Measurements from ENCODE around the gene VTI1A. TPM values are rescaled to one million over a fixed set of nuclear protein-coding genes. Genes with fewer than 3 reads are reported as not detected.
A peak's percentile ranks its signal among the peaks of the same experiment; 100 is the strongest.

The VTI1A gene
- total and polyA plus RNA-seq, 2 of the 13 experiments (the other 11 are each of a cell fraction or from before 2014, with no cell fraction given), result 11.7 to 32.7 TPM

DNA sequence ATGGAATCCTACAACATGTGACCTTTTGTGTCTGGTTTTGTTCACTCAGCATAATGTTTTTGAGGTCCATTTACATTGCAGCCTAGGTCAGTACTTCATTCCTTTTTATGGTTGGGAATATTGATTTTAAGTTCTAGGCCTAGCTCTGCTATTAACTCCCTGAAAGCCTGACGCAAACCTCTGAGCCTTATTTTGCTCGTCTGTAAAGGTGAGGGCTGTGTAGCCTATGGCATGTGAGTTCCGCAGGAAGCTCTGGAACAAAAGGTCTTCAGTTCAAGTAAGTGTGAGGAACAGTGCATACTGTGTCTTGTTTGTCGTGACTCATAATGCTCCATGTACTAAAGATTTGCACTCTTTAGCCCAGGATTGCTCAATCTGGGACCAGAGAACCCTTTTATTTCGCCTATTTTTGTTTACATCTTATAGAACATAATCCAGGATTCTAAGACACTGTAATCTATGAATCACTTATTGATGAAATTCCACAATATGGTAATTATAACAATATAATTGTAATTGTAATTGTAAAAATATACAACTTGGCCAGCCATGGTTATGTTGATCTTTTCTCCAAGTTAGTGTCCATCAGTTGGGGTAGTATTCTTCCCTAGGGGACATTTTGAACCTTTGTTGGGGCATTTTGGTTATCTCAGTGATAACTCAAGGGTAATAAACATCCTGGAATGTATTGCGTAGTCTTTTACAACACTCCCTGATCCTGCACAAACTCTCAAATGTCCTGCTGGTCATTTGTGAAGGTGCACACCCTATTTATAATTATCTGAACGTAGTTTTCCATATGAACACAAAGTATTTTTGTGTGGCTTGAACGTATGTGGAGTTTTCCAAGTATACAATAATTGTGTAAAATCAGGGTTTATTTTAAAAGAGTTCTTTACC is 184.7 kb downstream of the VTI1A start (continued):
- TF ChIP-seq SMARCE1 (IDR thresholded peaks at IDR 0.05; ENCODE audit: borderline replicate concordance) (no peak), NFE2L1 (CRISPR knock-in tag; IDR thresholded peaks at IDR 0.05; ENCODE audit: borderline replicate concordance) (no peak), KLF6 (CRISPR knock-in tag; IDR thresholded peaks at IDR 0.05) (0 out of 2 replicates have a peak, but pooled peaks have one; percentile 52), ZNF83 (CRISPR knock-in tag; IDR thresholded peaks at IDR 0.05; ENCODE audit: borderline replicate concordance) (no peak), MAFG (CRISPR knock-in tag; IDR thresholded peaks at IDR 0.05) (no peak), ARID2 (CRISPR knock-in tag; IDR thresholded peaks at IDR 0.05; ENCODE audit: borderline replicate concordance) (0 out of 2 replicates have a peak, but pooled peaks have one; percentile 42), SIX4 (CRISPR knock-in tag; IDR thresholded peaks at IDR 0.05) (0 out of 2 replicates have a peak, but pooled peaks have one; percentile 12), GFI1 (CRISPR knock-in tag; IDR thresholded peaks at IDR 0.05; ENCODE audit: borderline replicate concordance) (peak; percentile 50; the same call in 1 of the 2 replicates), ASH2L (IDR thresholded peaks at IDR 0.05; ENCODE audit: insufficient read length, low read depth, low read length) (peak; percentile 55), TGIF2 (CRISPR knock-in tag; IDR thresholded peaks at IDR 0.05) (no peak), GLI4 (CRISPR knock-in tag; IDR thresholded peaks at IDR 0.05; ENCODE audit: borderline replicate concordance) (no peak), HOXA9 (CRISPR knock-in tag; IDR thresholded peaks at IDR 0.05; ENCODE audit: borderline replicate concordance) (no peak), ZSCAN31 (CRISPR knock-in tag; IDR thresholded peaks at IDR 0.05; ENCODE audit: low read depth) (no peak), POLR2AphosphoS2 (IDR thresholded peaks at IDR 0.05; ENCODE audit: low read depth, low read length) (no peak), FLYWCH1 (CRISPR knock-in tag; IDR thresholded peaks at IDR 0.05) (no peak), ZNF543 (CRISPR knock-in tag; IDR thresholded peaks at IDR 0.05) (peak; percentile 69; the same call in 1 of the 2 replicates), NAIF1 (CRISPR knock-in tag; IDR thresholded peaks at IDR 0.05; ENCODE audit: borderline replicate concordance) (no peak), RNF2 (conservative IDR thresholded peaks at IDR 0.05; ENCODE audit: low read depth) (no peak)
- TF ChIP-seq, protein P1, sequence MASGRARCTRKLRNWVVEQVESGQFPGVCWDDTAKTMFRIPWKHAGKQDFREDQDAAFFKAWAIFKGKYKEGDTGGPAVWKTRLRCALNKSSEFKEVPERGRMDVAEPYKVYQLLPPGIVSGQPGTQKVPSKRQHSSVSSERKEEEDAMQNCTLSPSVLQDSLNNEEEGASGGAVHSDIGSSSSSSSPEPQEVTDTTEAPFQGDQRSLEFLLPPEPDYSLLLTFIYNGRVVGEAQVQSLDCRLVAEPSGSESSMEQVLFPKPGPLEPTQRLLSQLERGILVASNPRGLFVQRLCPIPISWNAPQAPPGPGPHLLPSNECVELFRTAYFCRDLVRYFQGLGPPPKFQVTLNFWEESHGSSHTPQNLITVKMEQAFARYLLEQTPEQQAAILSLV (CRISPR knock-in tag; IDR thresholded peaks at IDR 0.05; ENCODE audit: borderline replicate concordance), result no peak
- TF ChIP-seq, protein P2, sequence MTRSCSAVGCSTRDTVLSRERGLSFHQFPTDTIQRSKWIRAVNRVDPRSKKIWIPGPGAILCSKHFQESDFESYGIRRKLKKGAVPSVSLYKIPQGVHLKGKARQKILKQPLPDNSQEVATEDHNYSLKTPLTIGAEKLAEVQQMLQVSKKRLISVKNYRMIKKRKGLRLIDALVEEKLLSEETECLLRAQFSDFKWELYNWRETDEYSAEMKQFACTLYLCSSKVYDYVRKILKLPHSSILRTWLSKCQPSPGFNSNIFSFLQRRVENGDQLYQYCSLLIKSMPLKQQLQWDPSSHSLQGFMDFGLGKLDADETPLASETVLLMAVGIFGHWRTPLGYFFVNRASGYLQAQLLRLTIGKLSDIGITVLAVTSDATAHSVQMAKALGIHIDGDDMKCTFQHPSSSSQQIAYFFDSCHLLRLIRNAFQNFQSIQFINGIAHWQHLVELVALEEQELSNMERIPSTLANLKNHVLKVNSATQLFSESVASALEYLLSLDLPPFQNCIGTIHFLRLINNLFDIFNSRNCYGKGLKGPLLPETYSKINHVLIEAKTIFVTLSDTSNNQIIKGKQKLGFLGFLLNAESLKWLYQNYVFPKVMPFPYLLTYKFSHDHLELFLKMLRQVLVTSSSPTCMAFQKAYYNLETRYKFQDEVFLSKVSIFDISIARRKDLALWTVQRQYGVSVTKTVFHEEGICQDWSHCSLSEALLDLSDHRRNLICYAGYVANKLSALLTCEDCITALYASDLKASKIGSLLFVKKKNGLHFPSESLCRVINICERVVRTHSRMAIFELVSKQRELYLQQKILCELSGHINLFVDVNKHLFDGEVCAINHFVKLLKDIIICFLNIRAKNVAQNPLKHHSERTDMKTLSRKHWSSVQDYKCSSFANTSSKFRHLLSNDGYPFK (CRISPR knock-in tag; IDR thresholded peaks at IDR 0.05; ENCODE audit: borderline replicate concordance), result no peak
- TF ChIP-seq, protein P3, sequence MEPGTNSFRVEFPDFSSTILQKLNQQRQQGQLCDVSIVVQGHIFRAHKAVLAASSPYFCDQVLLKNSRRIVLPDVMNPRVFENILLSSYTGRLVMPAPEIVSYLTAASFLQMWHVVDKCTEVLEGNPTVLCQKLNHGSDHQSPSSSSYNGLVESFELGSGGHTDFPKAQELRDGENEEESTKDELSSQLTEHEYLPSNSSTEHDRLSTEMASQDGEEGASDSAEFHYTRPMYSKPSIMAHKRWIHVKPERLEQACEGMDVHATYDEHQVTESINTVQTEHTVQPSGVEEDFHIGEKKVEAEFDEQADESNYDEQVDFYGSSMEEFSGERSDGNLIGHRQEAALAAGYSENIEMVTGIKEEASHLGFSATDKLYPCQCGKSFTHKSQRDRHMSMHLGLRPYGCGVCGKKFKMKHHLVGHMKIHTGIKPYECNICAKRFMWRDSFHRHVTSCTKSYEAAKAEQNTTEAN (CRISPR knock-in tag; conservative IDR thresholded peaks at IDR 0.05), result peak; percentile 99
- TF ChIP-seq, protein P4, sequence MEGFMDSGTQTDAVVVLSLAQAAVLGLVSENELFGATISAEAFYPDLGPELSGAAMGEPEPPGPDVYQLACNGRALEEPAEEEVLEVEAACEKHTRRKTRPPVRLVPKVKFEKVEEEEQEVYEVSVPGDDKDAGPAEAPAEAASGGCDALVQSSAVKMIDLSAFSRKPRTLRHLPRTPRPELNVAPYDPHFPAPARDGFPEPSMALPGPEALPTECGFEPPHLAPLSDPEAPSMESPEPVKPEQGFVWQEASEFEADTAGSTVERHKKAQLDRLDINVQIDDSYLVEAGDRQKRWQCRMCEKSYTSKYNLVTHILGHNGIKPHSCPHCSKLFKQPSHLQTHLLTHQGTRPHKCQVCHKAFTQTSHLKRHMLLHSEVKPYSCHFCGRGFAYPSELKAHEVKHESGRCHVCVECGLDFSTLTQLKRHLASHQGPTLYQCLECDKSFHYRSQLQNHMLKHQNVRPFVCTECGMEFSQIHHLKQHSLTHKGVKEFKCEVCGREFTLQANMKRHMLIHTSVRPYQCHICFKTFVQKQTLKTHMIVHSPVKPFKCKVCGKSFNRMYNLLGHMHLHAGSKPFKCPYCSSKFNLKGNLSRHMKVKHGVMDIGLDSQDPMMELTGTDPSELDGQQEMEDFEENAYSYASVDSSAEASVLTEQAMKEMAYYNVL (CRISPR knock-in tag; IDR thresholded peaks at IDR 0.05; ENCODE audit: borderline replicate concordance), result peak; percentile 85; the same call in 1 of the 2 replicates

Data from HepG2 (cell line).